Ectodermal cell (in vitro differentiated cells): ENCODE data around the gene ATAT1.

Source experiments
- H3K27ac ChIP-seq: 2 replicates; pipeline ENCODE4 v1.7.0; 2013; ENCODE audit warnings: mild to moderate bottlenecking, low read depth, low read length; ENCODE audit not compliant: insufficient read depth, poor library complexity, severe bottlenecking
- H3K27me3 ChIP-seq: 2 replicates; pipeline ENCODE4 v1.7.0; 2013; ENCODE audit warnings: mild to moderate bottlenecking, low read length; ENCODE audit not compliant: insufficient read depth, control insufficient read depth, poor library complexity, severe bottlenecking
- H3K36me3 ChIP-seq: one replicate; pipeline ENCODE4 v1.7.0; 2013; ENCODE audit warnings: low read length; ENCODE audit not compliant: control insufficient read depth, insufficient read depth
- H3K4me1 ChIP-seq: one replicate; pipeline ENCODE4 v1.7.0; 2013; ENCODE audit warnings: low read length; ENCODE audit not compliant: control insufficient read depth, insufficient read depth
- H3K4me3 ChIP-seq: 2 replicates; pipeline ENCODE4 v1.7.0; 2013; ENCODE audit warnings: low read depth, low read length, control low read depth; ENCODE audit not compliant: insufficient read depth
- H3K9me3 ChIP-seq: 2 replicates; pipeline ENCODE4 v1.7.0; 2013; ENCODE audit warnings: mild to moderate bottlenecking, low read length, moderate library complexity; ENCODE audit not compliant: control insufficient read depth
- WGBS, 2 experiments: methylation state at CpG; one replicate each; pipeline ENCODE4 v1.1.7; 2013; ENCODE audit warnings: missing lambda C conversion rate in 2 of 2; 5-methylcytosine and 5-hydroxymethylcytosine counted together

ATAT1 gene

GRCh38 chr6:30672445-30673253, 46.0 kb downstream of the ATAT1 start, which contains the start of gene DHX16:
TSS of gene DHX16 (minus strand) at chr6:30673006. CDS start at chr6:30672841, 165 bp downstream.
- H3K9me3 ChIP-seq, result no peaks in the 10 kb centered on the region
- H3K4me1 ChIP-seq, result peaks cover 7% of the 10 kb centered on the region
- H3K27me3 ChIP-seq, result no peaks in the 10 kb centered on the region
- peak within 1 kb of the TSS; percentile 57 for H3K27ac ChIP-seq
- peak within 1 kb of the TSS; percentile 99 for H3K4me3 ChIP-seq
- 1% methylated on average over 57 of the region's 57 CpGs for WGBS, 2 experiments
- peaks cover 16% of the 10 kb centered on the region for H3K36me3 ChIP-seq

GRCh38 chr6:30676660-30677285, 50.1 kb downstream of the ATAT1 start:
- Histone ChIP-seq H3K27me3 (no peaks in the 10 kb centered on the region), H3K4me1 (peaks cover 16% of the 10 kb centered on the region), H3K36me3 (peaks cover 8% of the 10 kb centered on the region), H3K4me3 (no peak overlapping the region), H3K9me3 (no peaks in the 10 kb centered on the region), H3K27ac (no peak overlapping the region)
- WGBS, 2 experiments, result 91 to 92% methylated on average over 8 to 10 of the region's 10 CpGs

GRCh38 chr6:30678964-30679726, 52.5 kb downstream of the ATAT1 start:
- Histone ChIP-seq H3K27me3 (no peaks in the 10 kb centered on the region), H3K36me3 (peaks cover 8% of the 10 kb centered on the region), H3K4me1 (peaks cover 34% of the 10 kb centered on the region), H3K9me3 (no peaks in the 10 kb centered on the region), H3K27ac (no peak overlapping the region), H3K4me3 (no peak overlapping the region)
- 16 to 18% methylated on average over 31 of the region's 31 CpGs for WGBS, 2 experiments

- Histone ChIP-seq H3K27ac (peak overlapping the region; percentile 2), H3K36me3 (peaks cover 8% of the 10 kb centered on the region), H3K9me3 (no peaks in the 10 kb centered on the region), H3K4me3 (peak overlapping the region; percentile 9), H3K4me1 (peaks cover 41% of the 10 kb centered on the region), H3K27me3 (no peaks in the 10 kb centered on the region)
- 69 to 75% methylated on average over 7 of the region's 7 CpGs for WGBS, 2 experiments
These were observed 53.3 kb downstream of the ATAT1 start for GRCh38 chr6:30679765-30680535.

GRCh38 chr6:30681766-30682142, 55.1 kb downstream of the ATAT1 start:
- Histone ChIP-seq H3K4me3 (no peak overlapping the region), H3K36me3 (peaks cover 3% of the 10 kb centered on the region), H3K27ac (no peak overlapping the region), H3K9me3 (no peaks in the 10 kb centered on the region), H3K27me3 (no peaks in the 10 kb centered on the region), H3K4me1 (peaks cover 47% of the 10 kb centered on the region)
- 81 to 88% methylated on average over 4 of the region's 4 CpGs for WGBS, 2 experiments

GRCh38 chr6:30682143-30683117, 55.8 kb downstream of the ATAT1 start:
- H3K4me3 ChIP-seq, result peak overlapping the region; percentile 40
- H3K27me3 ChIP-seq, result no peaks in the 10 kb centered on the region
- WGBS, 2 experiments, result 40% methylated on average over 11 of the region's 11 CpGs
- no peaks in the 10 kb centered on the region for H3K36me3 ChIP-seq
- H3K4me1 ChIP-seq, result peaks cover 47% of the 10 kb centered on the region
- H3K9me3 ChIP-seq, result no peaks in the 10 kb centered on the region
- peak overlapping the region; percentile 70 for H3K27ac ChIP-seq

- no peaks in the 10 kb centered on the region for H3K9me3 ChIP-seq
- peaks cover 54% of the 10 kb centered on the region for H3K4me1 ChIP-seq
- WGBS, 2 experiments, result 25 to 31% methylated on average over 7 of the region's 7 CpGs
- H3K4me3 ChIP-seq, result peak overlapping the region; percentile 40
- no peaks in the 10 kb centered on the region for H3K36me3 ChIP-seq
- no peak overlapping the region for H3K27ac ChIP-seq
- no peaks in the 10 kb centered on the region for H3K27me3 ChIP-seq
These were observed 56.7 kb downstream of the ATAT1 start for GRCh38 chr6:30683183-30683979.

- H3K4me3 ChIP-seq, result peak overlapping the region; percentile 40
- H3K27me3 ChIP-seq, result no peaks in the 10 kb centered on the region
- no peak overlapping the region for H3K27ac ChIP-seq
- H3K36me3 ChIP-seq, result no peaks in the 10 kb centered on the region
- 47 to 53% methylated on average over 2 of the region's 2 CpGs for whole genome bisulfite sequencing, 2 experiments
- no peaks in the 10 kb centered on the region for H3K9me3 ChIP-seq
- peaks cover 57% of the 10 kb centered on the region for H3K4me1 ChIP-seq
These were observed 57.3 kb downstream of the ATAT1 start for GRCh38 chr6:30683980-30684338.
